OCI-LY7 (cell line): ENCODE results near the gene TPD52L1.

Experiments used
- CTCF ChIP-seq: fragments of 200-600 bp; sonication (generic); conservative IDR thresholded peaks from 2 replicates; pipeline ENCODE4 v1.5.1; 2014; ENCODE audit warnings: mild to moderate bottlenecking, antibody characterized with exemption, low read length, moderate library complexity, mixed read lengths
- EZH2phosphoT487 ChIP-seq: fragments of 200-600 bp; sonication (generic); IDR thresholded peaks from 2 replicates; pipeline ENCODE4 v1.6.1; 2018; ENCODE audit warnings: low read depth, borderline replicate concordance, mild to moderate bottlenecking, mixed run types, antibody characterized with exemption, low read length, moderate library complexity, mixed read lengths

- TF ChIP-seq CTCF (no peak), EZH2phosphoT487 (no peak)
Observed at GRCh38 chr6:125211352-125211751, 57.8 kb downstream of the TPD52L1 start.
